Aorta (tissue), 5 donors: ENCODE results near the gene GAREM1. TPM values are rescaled to one million over a fixed set of nuclear protein-coding genes. Genes with fewer than 3 reads are reported as not detected.

Experiments used
- ATAC-seq: fragments of 200-7000 bp; cut with Tn5 transposase; one replicate; pipeline ENCODE4 v1.9.1; 2022; ENCODE audit warnings: moderate library complexity; ENCODE audit not compliant: low FRiP score
- DNase-seq, 2 donors: peaks; one replicate each; pipeline ENCODE4 v3.0.0-alpha.2; 2020
- H3K27ac ChIP-seq, 2 donors: one replicate each; pipeline ENCODE4 v1.5.1; 2013; ENCODE audit warnings: low read length in 2 of 2, mild to moderate bottlenecking in 2 of 2, moderate library complexity in 2 of 2, control low read depth in 1 of 2, inconsistent platforms in 1 of 2, low read depth in 1 of 2
- H3K27me3 ChIP-seq, 2 donors: one replicate each; pipeline ENCODE4 v1.6.1; 2013; ENCODE audit warnings: control low read depth in 1 of 2, low read length in 1 of 2, mild to moderate bottlenecking in 1 of 2, moderate library complexity in 1 of 2; ENCODE audit not compliant: insufficient read depth in 2 of 2, control insufficient read depth in 1 of 2
- H3K36me3 ChIP-seq, 2 donors: one replicate each; pipeline ENCODE4 v1.6.1; 2013; ENCODE audit warnings: control low read depth in 1 of 2, low read length in 1 of 2, mild to moderate bottlenecking in 1 of 2; ENCODE audit not compliant: insufficient read depth in 2 of 2, control insufficient read depth in 1 of 2
- H3K4me1 ChIP-seq, 2 donors: one replicate each; pipeline ENCODE4 v1.6.1; 2013; ENCODE audit warnings: low read length in 2 of 2, control low read depth in 1 of 2, mild to moderate bottlenecking in 1 of 2, moderate library complexity in 1 of 2; ENCODE audit not compliant: insufficient read depth in 2 of 2, control insufficient read depth in 1 of 2
- H3K4me3 ChIP-seq, 2 donors: one replicate each; pipeline ENCODE4 v1.5.1; 2013; ENCODE audit warnings: low read length in 2 of 2, control low read depth in 1 of 2, mild to moderate bottlenecking in 1 of 2
- H3K9me3 ChIP-seq: one replicate; pipeline ENCODE4 v1.6.1; 2013; ENCODE audit warnings: mild to moderate bottlenecking, low read length; ENCODE audit not compliant: control insufficient read depth
- WGBS, 2 donors: extraction: QIAGEN DNeasy Blood & Tissue Kit; methylation state at CpG; one replicate each; pipeline ENCODE4 v1.1.7; 2013; 5-methylcytosine and 5-hydroxymethylcytosine counted together
- intact Hi-C, 2 donors: fragments of 100-400 bp; cut with DNase I; formaldehyde crosslinking; loops; one replicate each; pipeline versions ENCODE4 v1.14.2 to v1.15.0; 2022
- polyA plus RNA-seq, 2 donors: library from polyadenylated mRNA; stranded (reverse); fragments of 200-250 nt; gene quantifications; one replicate each; pipeline ENCODE4 v1.2.3, GENCODE V29; 2013
- total RNA-seq, 2 donors: library from RNA; stranded (reverse); fragmentation: NEBNext Ultra II Directional; extraction: Animal tissue kit (Norgen Biotek cat#: 25700); gene quantifications; one replicate each; pipeline ENCODE4 v1.2.1, GENCODE V29; 2021
- donor health status: healthy with polysubstance abuse.
- donor health status: Bipolar disorder and iron deficiency.
- donor health status: DM: no; HTN: no; CAD: no.
- donor health status: DM: no; HTN: no; CAD: no.
- donor health status: DM: yes; HTN: yes; CAD: no.

GAREM1 gene
- total and polyA plus RNA-seq, 4 donors = 2.4 to 24.0 (median 7.0) TPM

DNA sequence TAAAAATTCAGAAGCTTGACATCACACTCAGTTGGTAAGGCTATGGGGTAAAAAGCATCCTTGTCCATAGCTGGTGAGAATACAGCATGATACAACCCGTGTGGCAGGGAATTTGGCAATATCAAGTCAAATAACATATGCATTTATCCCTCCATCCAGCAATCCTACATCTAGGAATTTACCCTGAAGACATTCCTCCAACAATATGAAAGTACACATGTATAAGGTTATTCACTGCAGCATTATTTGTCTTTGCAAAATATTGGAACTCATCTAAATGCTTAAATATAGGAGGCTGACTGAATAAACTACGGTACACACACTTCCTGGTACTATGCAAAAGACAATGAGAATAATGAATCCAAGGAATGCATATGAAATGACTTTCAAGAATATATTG, 179.9 kb downstream of the GAREM1 start:
- Histone ChIP-seq H3K9me3 (no peaks in the 10 kb centered on the region), H3K4me3 (no peak overlapping the region), H3K4me1 (no peaks in the 10 kb centered on the region), H3K36me3 (no peaks in the 10 kb centered on the region), H3K27me3 (no peaks in the 10 kb centered on the region), H3K27ac (no peak overlapping the region)
- WGBS, 2 donors = 78 to 79% methylated on average over 2 of the region's 2 CpGs
- intact Hi-C loops = no loop called here
- ATAC-seq (no peak), DNase-seq (no peak)

DNA sequence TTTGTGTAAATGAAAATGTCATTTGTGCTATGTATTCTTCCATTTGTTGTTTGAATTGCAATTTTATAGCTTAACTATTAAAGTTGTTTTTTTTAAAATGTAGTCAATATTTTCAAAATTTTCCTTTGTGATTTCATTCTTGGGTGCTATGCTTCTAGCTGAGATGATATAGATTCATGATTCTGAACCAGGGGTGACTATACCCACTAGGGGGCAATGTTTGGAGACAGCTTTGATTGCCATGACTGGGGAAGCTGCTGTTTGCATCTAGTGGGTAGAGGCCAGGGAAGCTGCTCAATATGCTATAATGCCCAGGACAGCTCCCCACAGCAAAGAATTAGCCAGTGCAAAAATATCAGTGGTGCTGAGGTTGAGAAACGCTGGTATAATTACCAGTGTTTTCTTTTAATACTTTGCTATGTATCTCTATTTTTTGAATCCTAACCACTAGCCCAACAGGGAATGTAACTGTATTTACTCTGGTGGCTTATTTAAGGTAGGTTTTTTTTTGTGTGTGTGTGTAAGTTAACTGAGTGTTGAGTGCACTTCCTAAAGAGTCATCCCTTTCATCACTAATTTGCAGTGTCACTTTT, 181.1 kb downstream of the GAREM1 start:
- WGBS, 2 donors = 20 to 35% methylated on average over 1 of the region's 1 CpG

DNA sequence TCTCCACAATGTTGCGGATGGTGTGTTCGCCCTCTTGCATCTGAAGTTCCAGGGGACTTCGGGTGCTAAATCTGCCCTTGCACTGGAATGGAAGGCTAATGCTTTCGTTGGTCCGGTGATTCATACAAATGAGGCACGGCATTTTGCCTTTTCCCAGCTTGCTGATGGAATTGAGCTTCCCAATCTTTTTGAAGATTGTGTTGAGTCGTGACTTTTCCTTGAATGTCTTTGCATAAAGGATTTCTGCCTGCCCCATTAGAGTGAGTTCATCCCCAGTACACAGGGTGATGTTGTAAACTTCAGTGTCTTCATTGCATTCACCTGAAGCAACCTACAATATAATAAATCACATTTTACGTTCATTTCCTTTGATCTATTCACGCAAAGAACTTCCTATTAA, 182.8 kb downstream of the GAREM1 start:
- WGBS, 2 donors = 94 to 96% methylated on average over 9 of the region's 9 CpGs
- Histone ChIP-seq H3K4me3 (no peak overlapping the region), H3K27me3 (no peaks in the 10 kb centered on the region), H3K4me1 (peaks cover 0 to 3% of the 10 kb centered on the region in 2 donors), H3K36me3 (no peaks in the 10 kb centered on the region), H3K27ac (peak overlapping the region in 1 of 2 donors; percentile 99), H3K9me3 (no peaks in the 10 kb centered on the region)
- intact Hi-C loops = loop anchor here in 1 of 2 donors (2.0 to 5.0 kb wide), 3 partner anchors 59 to 179 kb away; no protein-coding TSS in a partner anchor
- no peak for ATAC-seq
- DNase-seq = no peak

More for the DNA sequence above, 181.1 kb downstream of the GAREM1 start:
- intact Hi-C loops = loop anchor here in 1 of 2 donors (5.0 kb wide), 2 partner anchors 153 to 178 kb away; no protein-coding TSS in a partner anchor
- no peaks in the 10 kb centered on the region for H3K36me3 ChIP-seq
- no peaks in the 10 kb centered on the region for H3K4me1 ChIP-seq
- H3K4me3 ChIP-seq = no peak overlapping the region
- DNase-seq = no peak
- no peaks in the 10 kb centered on the region for H3K9me3 ChIP-seq
- H3K27me3 ChIP-seq = no peaks in the 10 kb centered on the region
- peak; percentile 65 for ATAC-seq
- H3K27ac ChIP-seq = no peak overlapping the region

DNA sequence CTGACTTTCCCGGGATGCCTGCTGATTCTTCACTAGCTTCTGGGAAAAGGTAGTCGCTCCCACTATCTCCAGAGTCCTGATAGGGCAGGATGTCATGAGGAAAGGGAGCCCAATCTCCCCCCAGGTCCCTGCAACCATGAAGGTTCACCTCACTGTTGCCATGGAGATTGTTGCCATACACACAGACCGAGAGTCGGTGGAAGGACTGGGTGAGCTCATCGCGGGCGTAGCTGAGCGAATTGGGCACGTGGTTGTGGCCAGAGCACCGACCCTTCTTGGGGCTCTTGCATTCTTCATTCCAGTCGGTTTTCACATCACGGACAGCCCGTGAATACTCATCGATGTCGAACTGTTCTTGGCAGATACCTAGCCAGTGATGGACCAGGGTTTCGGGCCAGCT, 183.4 kb downstream of the GAREM1 start:
- peak; percentile 89 for ATAC-seq
- 27 to 30% methylated on average over 16 of the region's 16 CpGs for WGBS, 2 donors
- intact Hi-C loops = loop anchor here in 1 of 2 donors (2.0 to 5.0 kb wide), 3 partner anchors 60 to 180 kb away; no protein-coding TSS in a partner anchor
- peak overlapping the region; percentile 16 to 33 for H3K4me3 ChIP-seq
- no peaks in the 10 kb centered on the region for H3K36me3 ChIP-seq
- no peaks in the 10 kb centered on the region for H3K9me3 ChIP-seq
- H3K27ac ChIP-seq = peak overlapping the region; percentile 91 to 99
- peak; percentile 82 to 90 for DNase-seq
- peaks cover 0 to 5% of the 10 kb centered on the region in 2 donors for H3K4me1 ChIP-seq
- no peaks in the 10 kb centered on the region for H3K27me3 ChIP-seq

DNA sequence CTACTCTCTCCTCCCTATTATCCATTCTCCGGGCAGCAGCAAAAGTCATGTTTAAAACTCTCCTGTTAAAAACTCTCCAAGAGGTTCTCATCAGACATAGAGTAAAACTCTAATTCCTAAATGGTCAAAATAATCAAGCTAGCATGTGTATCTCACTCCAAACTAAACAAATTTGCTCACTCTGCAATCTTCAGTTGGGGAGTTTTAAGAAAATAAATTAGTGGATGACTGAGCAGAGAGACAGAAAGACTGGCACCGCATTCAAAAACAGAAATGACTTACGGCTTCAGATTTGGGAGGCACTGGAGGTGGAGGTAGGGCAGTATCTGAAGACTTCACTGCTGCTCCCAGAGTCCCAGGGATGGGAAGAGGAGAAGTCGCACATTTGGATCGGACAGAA, 183.9 kb downstream of the GAREM1 start:
- Histone ChIP-seq H3K4me1 (peaks cover 0 to 5% of the 10 kb centered on the region in 2 donors), H3K36me3 (no peaks in the 10 kb centered on the region), H3K27ac (peak overlapping the region; percentile 91 to 100), H3K9me3 (no peaks in the 10 kb centered on the region), H3K4me3 (peak overlapping the region; percentile 16 to 33), H3K27me3 (no peaks in the 10 kb centered on the region)
- DNase-seq (no peak), ATAC-seq (peak; percentile 52)
- WGBS, 2 donors = 5 to 7% methylated on average over 5 of the region's 5 CpGs
- intact Hi-C loops = loop anchor here in 1 of 2 donors (2.0 to 5.0 kb wide), 3 partner anchors 60 to 181 kb away; no protein-coding TSS in a partner anchor

DNA sequence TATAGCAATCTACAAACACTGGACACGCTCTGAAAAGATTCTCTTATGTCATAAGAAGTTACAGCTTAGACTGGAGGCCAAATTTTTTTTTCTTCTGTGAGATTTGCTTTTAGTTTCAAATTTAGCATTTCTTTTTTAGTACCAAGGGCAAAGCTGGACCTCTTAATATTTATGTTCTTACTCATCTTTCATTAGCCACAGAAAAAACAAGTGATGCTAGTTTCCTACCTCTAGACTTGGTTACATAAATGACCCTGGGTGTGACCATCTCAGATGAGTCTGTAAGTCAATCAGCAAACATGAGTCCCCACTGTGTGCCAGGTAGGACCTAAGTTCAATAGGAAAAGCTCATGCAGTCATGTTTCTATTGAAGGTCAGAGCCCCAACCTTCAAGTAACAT, 186.4 kb downstream of the GAREM1 start:
- ATAC-seq (peak; percentile 51), DNase-seq (no peak)
- intact Hi-C loops = loop anchor here in 1 of 2 donors (2.0 kb wide), 1 partner anchor 67 kb away; no protein-coding TSS in a partner anchor
- Histone ChIP-seq H3K27me3 (no peaks in the 10 kb centered on the region), H3K36me3 (no peaks in the 10 kb centered on the region), H3K4me1 (peaks cover 2 to 16% of the 10 kb centered on the region in 2 donors), H3K9me3 (no peaks in the 10 kb centered on the region), H3K4me3 (no peak overlapping the region), H3K27ac (peak overlapping the region; percentile 33 to 76)
- 7% methylated on average over 1 of the region's 1 CpG for WGBS, 2 donors

DNA sequence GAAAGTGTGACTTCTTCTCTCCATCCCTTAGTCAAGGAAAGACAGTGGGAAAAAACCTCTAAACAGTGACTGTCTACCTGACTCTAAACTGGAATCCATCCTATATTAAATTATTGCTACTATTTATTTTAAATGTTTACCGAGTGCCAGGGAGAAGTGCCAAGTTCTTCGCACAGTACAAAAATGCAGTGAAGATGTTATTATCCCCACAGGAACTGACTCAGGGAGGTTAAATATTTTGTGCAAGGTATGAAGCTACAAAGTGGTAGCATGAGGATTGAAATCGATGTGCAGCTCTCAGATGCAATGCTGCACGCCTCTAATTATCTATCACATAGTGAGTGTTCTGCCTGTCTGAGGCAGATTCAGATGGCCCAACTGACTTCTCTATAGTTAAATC, 189.8 kb downstream of the GAREM1 start:
- intact Hi-C loops = no loop called here
- ATAC-seq (no peak), DNase-seq (no peak)
- 50 to 57% methylated on average over 4 of the region's 4 CpGs for WGBS, 2 donors
- H3K36me3 ChIP-seq = no peaks in the 10 kb centered on the region
- no peak overlapping the region for H3K4me3 ChIP-seq
- H3K27ac ChIP-seq = peak overlapping the region; percentile 89 to 90
- peaks cover 4 to 28% of the 10 kb centered on the region in 2 donors for H3K4me1 ChIP-seq
- H3K27me3 ChIP-seq = no peaks in the 10 kb centered on the region
- H3K9me3 ChIP-seq = no peaks in the 10 kb centered on the region

DNA sequence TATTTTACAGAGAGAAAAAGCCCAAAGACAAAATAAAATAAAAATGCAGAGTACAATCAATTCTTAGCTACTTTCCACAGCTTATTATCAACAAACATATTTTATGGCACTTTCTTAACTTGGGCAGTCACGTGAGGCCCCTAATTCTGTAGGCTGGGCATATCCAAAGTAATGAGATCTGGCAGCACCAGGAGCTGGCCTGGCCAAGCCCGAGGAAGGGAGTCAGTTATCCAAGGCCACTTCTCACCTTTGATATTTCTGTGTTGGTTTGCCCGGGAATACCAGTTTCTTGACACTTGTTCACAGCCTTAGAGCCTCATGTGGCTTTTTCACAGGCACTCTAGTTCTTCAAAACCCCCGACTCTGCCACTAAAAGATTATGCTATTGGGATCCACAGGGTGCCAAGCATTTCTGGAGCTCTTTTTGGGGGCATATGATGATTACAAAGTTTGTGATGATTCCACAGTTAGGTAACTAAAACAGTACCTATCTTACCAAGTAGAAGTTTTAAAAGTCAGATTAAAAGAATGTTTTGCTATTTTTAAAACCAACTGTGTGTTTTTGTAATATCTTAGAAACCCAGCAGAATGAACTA, 190.4 kb downstream of the GAREM1 start:
- H3K9me3 ChIP-seq = no peaks in the 10 kb centered on the region
- ATAC-seq = no peak
- no peak overlapping the region for H3K4me3 ChIP-seq
- H3K4me1 ChIP-seq = peaks cover 4 to 28% of the 10 kb centered on the region in 2 donors
- WGBS, 2 donors = 8 to 9% methylated on average over 4 of the region's 4 CpGs
- intact Hi-C loops = no loop called here
- no peaks in the 10 kb centered on the region for H3K36me3 ChIP-seq
- DNase-seq = no peak
- peak overlapping the region; percentile 90 for H3K27ac ChIP-seq
- H3K27me3 ChIP-seq = no peaks in the 10 kb centered on the region
